IMR-90 (cell line): ENCODE results near the gene KPTN. TPM values are rescaled to one million over a fixed set of nuclear protein-coding genes. Genes with fewer than 3 reads are reported as not detected.

ENCODE experiments used
- ATAC-seq: fragments of 200-7000 bp; cut with Tn5 transposase; 2 replicates; pipeline ENCODE4 v1.9.1; 2020; ENCODE audit warnings: low read depth, mild to moderate bottlenecking, moderate library complexity
- BruUV-seq: library from RNA; stranded (reverse); fragments of 400-500 nt; replicated peaks from 2 replicates; lab custom pipeline; 2021; lab: Mats Ljungman, UMichigan
- CTCF ChIA-PET: fragments of 300-600 bp; formaldehyde crosslinking; extraction: SDS; loops from one replicate; lab custom pipeline; 2021; ENCODE audit warnings: antibody characterized with exemption; lab: Yijun Ruan, JAX
- POLR2A ChIA-PET: fragments of 300-600 bp; sonication (Branson Sonifier 250); formaldehyde crosslinking; loops from one replicate; lab custom pipeline; 2022; ENCODE audit warnings: antibody characterized with exemption; ENCODE audit not compliant: unreplicated experiment; lab: Charles Lee
- DNase-seq: peaks from one replicate; pipeline ENCODE4 v3.0.0; 2013
- H2AFZ ChIP-seq: replicated peaks from 2 replicates; pipeline ENCODE3; 2013; ENCODE audit warnings: low read length, mild to moderate bottlenecking; ENCODE audit not compliant: poor library complexity
- H2AK5ac ChIP-seq: 2 replicates; pipeline ENCODE4 v1.6.1; 2013; ENCODE audit warnings: low read depth, low read length, inconsistent platforms
- H2AK9ac ChIP-seq: replicated peaks from 2 replicates; pipeline ENCODE3; 2013; ENCODE audit warnings: mild to moderate bottlenecking, low read depth, low read length, moderate library complexity; ENCODE audit not compliant: poor library complexity
- H2BK120ac ChIP-seq: 2 replicates; pipeline ENCODE4 v1.6.1; 2013; ENCODE audit warnings: low read depth, low read length, inconsistent platforms
- H2BK15ac ChIP-seq: 3 replicates; pipeline ENCODE4 v1.6.1; 2013; ENCODE audit warnings: low read depth, low read length, inconsistent platforms
- H2BK20ac ChIP-seq: 2 replicates; pipeline ENCODE4 v1.6.1; 2013; ENCODE audit warnings: low read depth, mild to moderate bottlenecking, inconsistent platforms, low read length, moderate library complexity
- H2BK5ac ChIP-seq: 2 replicates; pipeline ENCODE4 v1.6.1; 2013; ENCODE audit warnings: mild to moderate bottlenecking, low read depth, low read length, inconsistent platforms; ENCODE audit not compliant: poor library complexity, severe bottlenecking
- H3K14ac ChIP-seq: replicated peaks from 2 replicates; pipeline ENCODE4 v1.6.1; 2013; ENCODE audit warnings: low read depth, low read length, inconsistent platforms
- H3K18ac ChIP-seq: 2 replicates; pipeline ENCODE4 v1.6.1; 2013; ENCODE audit warnings: low read depth, low read length, control low read depth
- H3K23ac ChIP-seq: 2 replicates; pipeline ENCODE4 v1.6.1; 2013; ENCODE audit warnings: low read depth, low read length, inconsistent platforms
- H3K27ac ChIP-seq: 2 replicates; pipeline ENCODE4 v1.5.1; 2013; ENCODE audit warnings: mild to moderate bottlenecking, control low read depth, low read length; ENCODE audit not compliant: insufficient read depth
- H3K27me3 ChIP-seq: 2 replicates; pipeline ENCODE4 v1.6.1; 2013; ENCODE audit warnings: low read length; ENCODE audit not compliant: control insufficient read depth, insufficient read depth
- H3K36me3 ChIP-seq: 2 replicates; pipeline ENCODE4 v1.6.1; 2013; ENCODE audit warnings: low read length, mixed read lengths; ENCODE audit not compliant: control insufficient read depth, insufficient read depth
- H3K4ac ChIP-seq: 2 replicates; pipeline ENCODE4 v1.6.1; 2013; ENCODE audit warnings: low read depth, low read length, inconsistent platforms
- H3K4me1 ChIP-seq: 2 replicates; pipeline ENCODE4 v1.6.1; 2013; ENCODE audit warnings: low read length, mixed read lengths; ENCODE audit not compliant: control insufficient read depth, insufficient read depth
- H3K4me2 ChIP-seq: 2 replicates; pipeline ENCODE4 v1.6.1; 2013; ENCODE audit warnings: low read depth, mild to moderate bottlenecking, control low read depth, low read length, moderate library complexity
- H3K4me3 ChIP-seq: 2 replicates; pipeline ENCODE4 v1.5.1; 2013; ENCODE audit warnings: low read depth, mild to moderate bottlenecking, control low read depth, low read length, moderate library complexity; ENCODE audit not compliant: insufficient read depth
- H3K56ac ChIP-seq: 2 replicates; pipeline ENCODE4 v1.6.1; 2013; ENCODE audit warnings: low read length, inconsistent platforms; ENCODE audit not compliant: insufficient read depth; ENCODE audit errors: extremely low read depth
- H3K79me1 ChIP-seq, 2 experiments: 2 replicates each; pipeline ENCODE4 v1.6.1; 2013; ENCODE audit warnings: low read length in 2 of 2, inconsistent platforms in 1 of 2, low read depth in 1 of 2
- H3K9ac ChIP-seq: 2 replicates; pipeline ENCODE4 v1.6.1; 2013; ENCODE audit warnings: low read depth, low read length, control low read depth
- H3K9me1 ChIP-seq: 2 replicates; pipeline ENCODE4 v1.6.1; 2013; ENCODE audit warnings: low read length, inconsistent platforms; ENCODE audit not compliant: insufficient read depth
- H3K9me3 ChIP-seq: 2 replicates; pipeline ENCODE4 v1.6.1; 2013; ENCODE audit warnings: low read length; ENCODE audit not compliant: control insufficient read depth, insufficient read depth
- H4K20me1 ChIP-seq: 2 replicates; pipeline ENCODE4 v1.6.1; 2013; ENCODE audit warnings: low read length, inconsistent platforms; ENCODE audit not compliant: insufficient read depth
- H4K5ac ChIP-seq: 2 replicates; pipeline ENCODE4 v1.6.1; 2013; ENCODE audit warnings: mild to moderate bottlenecking, low read depth, low read length, control low read depth
- H4K8ac ChIP-seq, 2 experiments: 2 replicates each; pipeline ENCODE4 v1.6.1; 2013; ENCODE audit warnings: low read depth in 2 of 2, low read length in 2 of 2, control low read depth in 1 of 2, inconsistent platforms in 1 of 2
- H4K91ac ChIP-seq: 2 replicates; pipeline ENCODE4 v1.6.1; 2013; ENCODE audit warnings: low read depth, low read length, inconsistent platforms; ENCODE audit not compliant: insufficient read depth
- FOS ChIP-seq: fragments of 150-350 bp; IDR thresholded peaks from 2 replicates; pipeline ENCODE4 v1.6.1; 2016; ENCODE audit warnings: low read depth, low read length
- NFE2L2 ChIP-seq: fragments of 150-350 bp; IDR thresholded peaks from 2 replicates; pipeline ENCODE4 v1.6.1; 2016; ENCODE audit warnings: low read depth, mild to moderate bottlenecking, low read length
- RAD21 ChIP-seq: IDR thresholded peaks from 2 replicates; pipeline ENCODE4 v1.6.1; 2012; ENCODE audit warnings: low read length, improper control_type of control experiment
- RCOR1 ChIP-seq: IDR thresholded peaks from 2 replicates; pipeline ENCODE4 v1.6.1; 2012; ENCODE audit warnings: mild to moderate bottlenecking, low read length, improper control_type of control experiment; ENCODE audit not compliant: insufficient replicate concordance
- WGBS, 2 experiments: methylation state at CpG; one replicate each; pipeline versions ENCODE4 v1.1.5 to v1.1.7; 2013; ENCODE audit warnings: missing lambda C conversion rate in 2 of 2; ENCODE audit not compliant: insufficient read length in 1 of 2; ENCODE audit errors: extremely low coverage in 2 of 2; 5-methylcytosine and 5-hydroxymethylcytosine counted together
- dilution Hi-C: fragments of 300-500 bp; cut with HindIII; formaldehyde crosslinking; loops from one replicate; pipeline ENCODE4 v1.14.3; 2018; ENCODE audit warnings: low sequenced_read_pairs; ENCODE audit not compliant: unreplicated experiment
- in situ Hi-C: fragments of 300-500 bp; cut with MboI; formaldehyde crosslinking; loops from 3 replicates; pipeline ENCODE4 v1.14.3; 2019; ENCODE audit warnings: low sequenced_read_pairs, inconsistent platforms, mixed read lengths
- intact Hi-C: fragments of 100-400 bp; cut with micrococcal nuclease; formaldehyde crosslinking; loops from 2 replicates; pipeline ENCODE4 v1.10.0; 2022
- polyA plus RNA-seq, 3 experiments: library from polyadenylated mRNA; depleted of rRNA; stranded (reverse); fragments of >200 nt; gene quantifications; 2 replicates each; pipeline ENCODE4 v1.2.3, GENCODE V29; 2012; ENCODE audit warnings: low replicate concordance in 1 of 3
- total RNA-seq: library from RNA; depleted of rRNA; stranded (reverse); fragments of >200 nt; gene quantifications from 2 replicates; pipeline ENCODE4 v1.2.3, GENCODE V29; 2012

The KPTN gene
- total and polyA plus RNA-seq, 2 of the 4 experiments (the other 2 are of a cell fraction) = 4.1 to 15.4 TPM

DNA sequence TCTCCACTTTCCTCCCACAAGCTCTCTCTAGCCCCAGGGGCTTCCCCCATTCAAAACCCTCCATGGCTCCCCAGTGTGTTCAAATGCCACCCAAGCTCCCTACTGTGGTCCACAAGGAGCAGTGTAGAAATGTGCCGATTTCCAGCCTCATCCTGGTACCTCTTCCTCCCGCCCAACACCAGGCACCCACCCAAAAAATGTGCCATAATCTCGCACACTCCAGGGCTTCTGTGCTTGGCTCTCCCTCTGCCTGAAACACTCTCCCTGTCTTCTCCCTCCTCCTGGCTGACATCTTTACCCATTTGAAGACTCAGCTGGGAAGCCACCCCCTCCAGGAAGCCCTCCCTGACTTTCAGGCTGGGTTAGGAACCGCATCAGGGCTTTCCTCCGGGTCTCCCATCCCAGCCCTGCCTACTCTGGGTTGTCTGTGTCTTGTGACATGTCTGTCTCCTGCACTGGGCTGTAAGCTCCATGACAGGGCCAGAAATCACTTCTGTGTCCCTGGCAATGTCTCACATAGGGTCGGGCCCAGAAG, 48.1 kb downstream of the KPTN start:
- no peak overlapping the region for H4K5ac ChIP-seq
- no peak overlapping the region for H3K4me2 ChIP-seq
- no peak overlapping the region for H2AK5ac ChIP-seq
- H2BK120ac ChIP-seq = no peak overlapping the region
- H3K23ac ChIP-seq = no peak overlapping the region
- dilution Hi-C loops (no loop called here), in situ Hi-C loops (loop anchor here (5.0 to 10.0 kb wide), 2 partner anchors 271 to 349 kb away; no protein-coding TSS in a partner anchor), intact Hi-C loops (loop anchor here (1.0 to 5.0 kb wide), 5 partner anchors 46 to 271 kb away; partner anchors contain the start of genes KPTN and NAPA)
- no TSS peak for BruUV-seq
- no peak overlapping the region for H2BK20ac ChIP-seq
- ChIA-PET POLR2A (no interaction called here), CTCF (interaction anchor here (1.2 to 3.2 kb wide), 2 partner anchors 262 to 271 kb away, joined by 6 to 20 read pairs; no protein-coding TSS in a partner anchor)
- no peak for ATAC-seq
- WGBS, 2 experiments = 75% methylated on average over 5 of the region's 6 CpGs; no CpG with 5 or more reads in 1 of the 2 experiments
- no peak overlapping the region for H4K91ac ChIP-seq
- no peak overlapping the region for H3K18ac ChIP-seq
- no peak overlapping the region for H2AK9ac ChIP-seq
- peaks cover 9% of the 10 kb centered on the region for H3K27me3 ChIP-seq
- TF ChIP-seq FOS (no peak), RAD21 (no peak), RCOR1 (no peak), NFE2L2 (no peak)
- no peaks in the 10 kb centered on the region for H3K9me3 ChIP-seq
- no peak overlapping the region for H3K4ac ChIP-seq
- no peaks in the 10 kb centered on the region for H3K36me3 ChIP-seq
- no peaks in the 10 kb centered on the region for H3K4me1 ChIP-seq
- no peak overlapping the region for H3K9ac ChIP-seq
- peak overlapping the region; percentile 58 for H2AFZ ChIP-seq
- no peak overlapping the region for H3K56ac ChIP-seq
- DNase-seq = no peak
- H3K14ac ChIP-seq = no peak overlapping the region
- no peak overlapping the region for H3K27ac ChIP-seq
- H4K20me1 ChIP-seq = peaks cover 4% of the 10 kb centered on the region; the same call in 1 of the 2 replicates
- no peak overlapping the region for H2BK15ac ChIP-seq
- no peak overlapping the region for H4K8ac ChIP-seq
- H3K9me1 ChIP-seq = no peaks in the 10 kb centered on the region; the same call in 1 of the 2 replicates
- H3K79me1 ChIP-seq = no peaks in the 10 kb centered on the region
- H3K4me3 ChIP-seq = no peak overlapping the region
- H2BK5ac ChIP-seq = no peak overlapping the region
